NCI-H128 (cell line): ENCODE measurements around the gene OLA1.
"Not testable (repeated sequence)": the region's sequence is repeated elsewhere in the genome, so short reads cannot be mapped to it uniquely, and the experiment has no call there.

Experiments used
- DNase-seq: peaks from one replicate; lab custom pipeline; 2025; ENCODE audit not compliant: unreplicated experiment; lab: John Stamatoyannopoulos, UW

The OLA1 gene

GRCh38 chr2:174248187-174248997, at the start of gene OLA1:
OLA1 (minus strand) TSS chr2:174248532; CDS start chr2:174246815, 1,717 bp downstream.
- peak; percentile 82 for DNase-seq

- no peak for DNase-seq
Observed at GRCh38 chr2:174292908-174293307, 44.6 kb upstream of the OLA1 start.

- no peak for DNase-seq
Observed at GRCh38 chr2:174286172-174286571, 37.8 kb upstream of the OLA1 start.

DNA sequence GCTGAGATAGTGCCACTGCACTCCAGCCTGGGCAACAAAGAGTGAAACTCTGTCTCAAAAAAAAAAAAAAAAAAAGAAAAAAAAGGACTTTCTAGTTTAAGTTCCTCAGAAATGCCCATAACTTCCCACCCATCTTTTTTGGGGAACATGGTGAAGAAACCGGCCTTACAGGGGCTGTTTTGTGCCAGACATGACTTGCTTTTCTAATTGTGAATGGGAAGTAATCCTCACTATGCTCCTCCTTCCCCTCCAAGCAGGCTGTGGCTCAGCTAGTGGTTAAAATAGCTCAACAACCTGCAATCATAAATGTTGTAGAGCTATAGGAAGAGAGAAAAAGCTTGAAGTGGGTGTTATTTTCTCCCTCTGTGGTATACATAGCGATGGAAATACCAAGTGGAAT, 34.1 kb upstream of the OLA1 start:
- no peak for DNase-seq

DNA sequence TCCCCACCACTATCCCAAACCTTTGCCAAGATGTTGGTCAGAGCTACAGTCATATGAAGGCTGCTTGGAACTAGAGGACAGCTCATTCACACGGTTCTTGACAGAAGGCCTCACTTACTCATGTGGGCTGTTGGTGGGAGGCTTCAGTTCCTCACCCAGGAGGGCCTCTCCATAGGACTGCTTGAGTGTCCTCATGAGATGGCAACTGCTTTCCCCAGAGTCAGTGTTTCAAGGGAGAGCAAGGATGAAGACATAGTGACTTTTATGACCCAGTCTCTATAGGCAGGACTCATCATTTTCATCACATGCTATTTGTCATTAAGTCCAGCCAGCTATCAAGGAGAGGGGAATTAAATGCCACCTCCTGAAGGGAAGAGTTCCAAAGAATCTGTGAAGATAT, 33.4 kb upstream of the OLA1 start:
- no peak for DNase-seq

GRCh38 chr2:174280596-174280995, 32.3 kb upstream of the OLA1 start:
- DNase-seq = peak; percentile 0

- DNase-seq = not testable (repeated sequence)
Observed at GRCh38 chr2:174270263-174270662, 21.9 kb upstream of the OLA1 start.

DNA sequence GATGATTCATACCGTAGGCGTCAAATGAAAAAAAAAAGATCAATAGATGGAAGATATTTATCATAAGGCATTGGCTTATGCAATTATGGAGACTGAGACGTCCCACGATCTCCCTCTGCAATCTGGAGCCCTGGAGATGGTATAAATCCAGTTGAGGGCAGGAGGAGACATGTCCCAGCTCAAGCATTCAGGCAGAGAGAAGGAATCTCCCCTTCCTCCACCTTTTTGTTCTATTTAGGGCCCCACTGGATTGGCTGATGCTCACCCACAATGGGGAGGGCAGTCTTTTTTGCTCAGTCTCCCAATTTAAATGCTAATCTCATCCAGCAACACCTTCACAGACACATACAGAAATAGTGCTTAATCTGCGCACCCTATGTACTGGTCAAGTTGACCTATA, 18.0 kb upstream of the OLA1 start:
- no peak for DNase-seq

GRCh38 chr2:174263997-174264396, 15.7 kb upstream of the OLA1 start:
- no peak for DNase-seq

- no peak for DNase-seq
Observed at GRCh38 chr2:174259981-174260380, 11.6 kb upstream of the OLA1 start.

- no peak for DNase-seq
Observed at GRCh38 chr2:174254267-174254666, 5.9 kb upstream of the OLA1 start.

DNA sequence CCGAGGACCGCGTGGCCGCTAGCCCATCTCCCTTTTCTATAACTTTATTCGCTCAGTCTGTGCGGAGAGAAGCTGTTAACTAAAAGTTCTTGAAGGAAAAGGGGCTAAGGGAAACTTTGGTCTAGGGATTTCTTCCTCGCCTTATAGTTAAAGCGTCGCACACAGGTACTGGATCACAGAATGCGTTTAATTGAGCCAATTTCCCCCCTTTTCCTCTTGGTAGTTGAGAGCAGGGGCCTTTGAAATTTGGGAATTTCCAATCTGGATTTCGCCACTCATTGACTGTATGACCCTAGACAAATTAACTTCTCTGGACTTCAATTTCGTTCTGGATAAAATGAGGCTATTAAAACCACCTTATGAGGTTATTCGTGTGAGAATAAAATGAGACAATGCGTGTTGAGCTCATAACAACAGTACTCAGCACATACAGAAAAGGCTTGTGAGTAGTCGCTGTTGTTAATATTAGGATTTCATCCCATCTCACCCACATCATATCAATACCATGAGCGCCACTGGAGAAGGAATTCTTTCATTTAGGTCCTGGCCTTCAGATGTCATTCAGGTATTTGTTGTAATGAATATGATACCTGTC, 763 bp upstream of the OLA1 start:
- DNase-seq = no peak

DNA sequence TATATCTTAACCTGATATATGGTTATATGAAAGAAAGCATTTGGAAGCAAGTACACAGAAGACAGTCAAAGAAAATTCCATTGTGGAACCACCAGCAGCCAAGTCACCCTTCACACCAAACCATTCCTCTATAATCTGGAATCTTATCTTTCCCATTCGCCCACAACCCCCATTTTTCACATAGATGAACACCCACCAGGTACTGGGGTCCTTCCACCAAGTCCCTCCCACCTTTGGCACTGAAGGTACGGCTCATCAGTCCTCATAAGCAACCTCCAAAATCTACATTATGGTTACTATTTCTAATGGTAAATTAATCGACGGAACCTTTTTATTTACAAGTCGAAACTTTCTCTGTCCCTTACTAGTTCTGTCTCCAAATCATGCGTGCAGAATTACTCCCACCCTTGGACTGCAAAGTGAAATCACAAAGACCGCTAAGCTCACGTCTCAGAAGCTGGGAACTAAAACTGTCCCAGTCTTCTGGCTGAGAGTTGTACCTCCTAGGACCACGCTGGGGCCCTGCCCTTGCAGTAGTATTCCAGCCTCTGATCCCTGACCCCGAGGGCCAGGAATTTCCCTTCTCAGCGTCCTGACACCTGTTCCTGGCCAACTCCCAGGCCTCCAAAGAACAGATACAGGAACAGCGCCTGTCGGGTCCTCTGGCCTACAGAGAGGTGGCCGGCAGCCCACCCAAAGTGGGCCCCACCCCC, 702 bp downstream of the OLA1 start:
- DNase-seq = no peak

- DNase-seq = no peak
Observed at GRCh38 chr2:174246944-174247381, 1.4 kb downstream of the OLA1 start.

GRCh38 chr2:174245628-174246027, 2.7 kb downstream of the OLA1 start:
- DNase-seq = not testable (repeated sequence)

DNA sequence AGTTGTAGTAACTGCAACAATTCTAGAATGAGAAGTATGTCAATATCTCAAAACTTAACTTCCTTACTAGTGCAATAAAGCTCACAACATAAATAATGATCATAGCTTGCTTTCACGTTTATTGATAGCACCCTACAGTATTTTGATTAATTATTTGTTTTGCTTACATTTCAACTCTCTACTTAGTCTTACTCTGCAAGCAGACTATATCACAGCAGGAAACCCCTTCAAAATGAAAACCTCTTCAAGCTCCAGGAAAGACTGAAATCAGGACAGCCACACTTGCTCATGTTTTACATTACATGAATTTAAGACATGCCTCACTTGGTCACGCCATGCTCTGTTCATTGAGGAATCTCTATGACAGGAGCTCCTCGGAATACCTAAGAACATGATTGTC, 3.3 kb downstream of the OLA1 start:
- DNase-seq = no peak

DNA sequence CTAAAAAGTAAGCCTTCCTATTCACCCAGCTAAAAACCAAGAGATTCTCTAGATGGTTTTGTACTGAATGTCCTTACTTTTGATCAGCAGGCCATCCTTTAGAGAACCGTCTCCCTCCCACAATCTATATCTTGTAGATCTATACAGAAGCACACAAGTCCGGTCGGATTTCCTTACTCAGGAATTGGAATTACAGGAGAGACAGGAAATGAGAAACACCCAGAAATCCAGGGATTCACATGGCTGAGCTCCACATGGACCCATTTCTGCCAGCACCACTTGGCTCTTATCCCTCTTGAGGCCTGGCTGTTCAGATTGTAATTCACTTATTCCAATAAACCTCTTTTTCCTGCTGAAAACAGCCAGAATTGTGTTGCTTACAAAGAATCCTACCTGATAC, 4.5 kb downstream of the OLA1 start:
- no peak for DNase-seq

GRCh38 chr2:174240097-174240496, 8.2 kb downstream of the OLA1 start:
- DNase-seq = no peak

GRCh38 chr2:174236429-174236828, 11.9 kb downstream of the OLA1 start:
- no peak for DNase-seq

- DNase-seq = no peak
Observed at GRCh38 chr2:174235680-174236079, 12.7 kb downstream of the OLA1 start.

GRCh38 chr2:174233771-174234275, 14.5 kb downstream of the OLA1 start:
- DNase-seq = no peak

GRCh38 chr2:174227748-174228147, 20.6 kb downstream of the OLA1 start:
- DNase-seq = no peak
